Thyroid gland (tissue), 4 donors: ENCODE data around the gene DTYMK.

Experiments
- POLR2A ChIP-seq, 2 donors: fragments of 450-650 bp; IDR thresholded peaks; one replicate each; pipeline ENCODE4 v1.6.1; 2017; ENCODE audit warnings: antibody characterized with exemption in 2 of 2, mild to moderate bottlenecking in 2 of 2, moderate library complexity in 1 of 2
- TF ChIP-seq, protein P1 (sequence below), 6 experiments: fragments of 200-600 bp in 3 of 6; fragments of 450-650 bp in 3 of 6; sonication (generic) in 3 of 6; IDR thresholded peaks; one replicate each; pipeline ENCODE4 v1.5.1; 2016 to 2019; ENCODE audit warnings: antibody characterized with exemption in 6 of 6, mild to moderate bottlenecking in 2 of 6, inconsistent platforms in 1 of 6, moderate library complexity in 1 of 6

DNA sequence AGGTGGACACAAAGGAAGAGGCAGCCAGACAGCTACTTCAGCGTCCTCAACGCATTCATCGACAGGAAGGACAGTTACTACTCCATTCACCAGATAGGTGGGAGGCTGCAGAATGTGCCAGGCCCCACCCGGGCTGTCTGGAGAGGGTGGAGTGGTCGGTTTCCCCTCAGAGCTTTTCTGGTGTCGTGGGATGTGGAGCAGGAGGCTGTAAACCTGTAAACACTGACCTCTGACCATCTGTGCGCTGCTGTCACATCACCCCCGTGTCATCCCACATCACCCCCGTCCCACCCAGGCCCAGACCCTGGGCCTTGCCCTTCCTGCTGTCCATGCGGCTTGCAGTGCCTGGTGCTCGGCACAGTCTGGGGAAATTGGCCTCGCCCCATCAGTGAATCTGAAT is 32.1 kb downstream of the DTYMK start:
- TF ChIP-seq, protein P1, sequence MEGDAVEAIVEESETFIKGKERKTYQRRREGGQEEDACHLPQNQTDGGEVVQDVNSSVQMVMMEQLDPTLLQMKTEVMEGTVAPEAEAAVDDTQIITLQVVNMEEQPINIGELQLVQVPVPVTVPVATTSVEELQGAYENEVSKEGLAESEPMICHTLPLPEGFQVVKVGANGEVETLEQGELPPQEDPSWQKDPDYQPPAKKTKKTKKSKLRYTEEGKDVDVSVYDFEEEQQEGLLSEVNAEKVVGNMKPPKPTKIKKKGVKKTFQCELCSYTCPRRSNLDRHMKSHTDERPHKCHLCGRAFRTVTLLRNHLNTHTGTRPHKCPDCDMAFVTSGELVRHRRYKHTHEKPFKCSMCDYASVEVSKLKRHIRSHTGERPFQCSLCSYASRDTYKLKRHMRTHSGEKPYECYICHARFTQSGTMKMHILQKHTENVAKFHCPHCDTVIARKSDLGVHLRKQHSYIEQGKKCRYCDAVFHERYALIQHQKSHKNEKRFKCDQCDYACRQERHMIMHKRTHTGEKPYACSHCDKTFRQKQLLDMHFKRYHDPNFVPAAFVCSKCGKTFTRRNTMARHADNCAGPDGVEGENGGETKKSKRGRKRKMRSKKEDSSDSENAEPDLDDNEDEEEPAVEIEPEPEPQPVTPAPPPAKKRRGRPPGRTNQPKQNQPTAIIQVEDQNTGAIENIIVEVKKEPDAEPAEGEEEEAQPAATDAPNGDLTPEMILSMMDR (IDR thresholded peaks at IDR 0.05), result no peak
- TF ChIP-seq POLR2A (IDR thresholded peaks at IDR 0.05), result no peak
